A673 (cell line): Measurements from ENCODE around the gene PLCL1. TPM values are rescaled to one million over a fixed set of nuclear protein-coding genes. Genes with fewer than 3 reads are reported as not detected.

Experiments used
- BruUV-seq: library from RNA; stranded (reverse); fragments of 400-500 nt; replicated peaks from 2 replicates; lab custom pipeline; 2021; lab: Mats Ljungman, UMichigan
- CTCF ChIA-PET: fragments of 300-600 bp; sonication (Branson Sonifier 250); formaldehyde crosslinking; loops from one replicate; lab custom pipeline; 2022; ENCODE audit warnings: antibody characterized with exemption; lab: Charles Lee
- POLR2A ChIA-PET: fragments of 300-600 bp; sonication (Branson Sonifier 250); formaldehyde crosslinking; loops from one replicate; lab custom pipeline; 2022; ENCODE audit warnings: antibody characterized with exemption; ENCODE audit not compliant: low non-redundant PET; lab: Charles Lee
- DNase-seq: peaks from one replicate; pipeline ENCODE4 v3.0.0-alpha.2; 2015; ENCODE audit warnings: low spot score
- H3K27ac ChIP-seq: fragments of 200-600 bp; sonication (generic); 2 replicates; pipeline ENCODE4 v1.5.1; 2016; ENCODE audit warnings: mixed run types, low read depth, mild to moderate bottlenecking, mixed read lengths, antibody characterized with exemption, low read length; ENCODE audit not compliant: poor library complexity, severe bottlenecking
- H3K27me3 ChIP-seq: fragments of 200-600 bp; sonication (generic); replicated peaks from 2 replicates; pipeline ENCODE4 v1.6.1; 2017; ENCODE audit warnings: mixed run types, low read depth, mild to moderate bottlenecking, mixed read lengths, antibody characterized with exemption, low read length; ENCODE audit not compliant: insufficient read depth, poor library complexity
- H3K36me3 ChIP-seq: fragments of 200-600 bp; sonication (generic); 2 replicates; pipeline ENCODE4 v1.6.1; 2016; ENCODE audit warnings: mixed run types, mild to moderate bottlenecking, mixed read lengths, antibody characterized with exemption, low read length; ENCODE audit not compliant: insufficient read depth, poor library complexity, severe bottlenecking
- H3K4me1 ChIP-seq: fragments of 200-600 bp; sonication (generic); 2 replicates; pipeline ENCODE4 v1.6.1; 2017; ENCODE audit warnings: mixed run types, mild to moderate bottlenecking, mixed read lengths, antibody characterized with exemption, low read length; ENCODE audit not compliant: insufficient read depth, poor library complexity, severe bottlenecking
- H3K4me3 ChIP-seq: fragments of 200-600 bp; sonication (generic); 2 replicates; pipeline ENCODE4 v1.5.1; 2016; ENCODE audit warnings: low read depth, mixed run types, mild to moderate bottlenecking, mixed read lengths, low read length; ENCODE audit not compliant: poor library complexity, severe bottlenecking
- H3K9me3 ChIP-seq: fragments of 200-600 bp; sonication (generic); 2 replicates; pipeline ENCODE4 v1.6.1; 2016; ENCODE audit warnings: mixed run types, low read depth, mild to moderate bottlenecking, mixed read lengths, antibody characterized with exemption, low read length; ENCODE audit not compliant: poor library complexity, severe bottlenecking
- EZH2 ChIP-seq: fragments of 200-600 bp; sonication (generic); IDR thresholded peaks from 2 replicates; pipeline ENCODE4 v1.6.1; 2017; ENCODE audit warnings: borderline replicate concordance, low read depth, mild to moderate bottlenecking, mixed read lengths, antibody characterized with exemption, low read length; ENCODE audit not compliant: poor library complexity, severe bottlenecking
- intact Hi-C: fragments of 100-400 bp; cut with micrococcal nuclease; formaldehyde crosslinking; loops from one replicate; pipeline ENCODE4 v1.10.0; 2022; ENCODE audit not compliant: unreplicated experiment
- total RNA-seq: library from RNA; stranded (reverse); gene quantifications from 2 replicates; pipeline ENCODE4 v1.2.3, GENCODE V29; 2021
- TF ChIP-seq, protein P1 (sequence below): fragments of 300-800, 200-600 bp; sonication (generic); conservative IDR thresholded peaks from 2 replicates; pipeline ENCODE4 v1.5.1; 2017; ENCODE audit warnings: low read depth, mild to moderate bottlenecking, antibody characterized with exemption, low read length, moderate library complexity, mixed read lengths

Gene PLCL1
- total RNA-seq, 1 experiment from 2014 or later = not detected

DNA sequence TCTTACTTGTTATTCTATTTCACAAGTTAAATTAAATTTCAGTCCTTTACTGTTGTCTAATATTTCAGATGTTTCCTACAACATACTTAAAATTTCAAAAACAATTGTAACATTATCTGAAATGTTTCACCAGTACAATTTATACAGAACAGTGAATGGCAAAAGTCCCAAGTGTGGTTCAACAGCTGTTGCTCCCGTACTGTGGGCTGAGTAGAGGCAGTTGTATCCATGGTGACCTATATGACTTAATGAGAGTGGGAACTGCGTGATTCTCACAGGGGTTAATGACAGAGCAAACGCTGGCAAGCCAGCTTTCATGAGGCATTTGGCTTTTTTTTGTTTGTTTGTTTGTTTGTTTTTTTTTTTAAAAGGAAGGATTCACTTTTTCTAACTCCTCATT, 5.3 kb upstream of the PLCL1 start:
- intact Hi-C loops = no loop called here
- no peaks in the 10 kb centered on the region for H3K9me3 ChIP-seq
- H3K4me3 ChIP-seq = no peak overlapping the region
- BruUV-seq = no TSS peak
- DNase-seq = no peak
- peaks cover 9% of the 10 kb centered on the region for H3K4me1 ChIP-seq
- ChIA-PET CTCF (no interaction called here), POLR2A (no interaction called here)
- no peaks in the 10 kb centered on the region for H3K36me3 ChIP-seq
- TF ChIP-seq, protein P1, sequence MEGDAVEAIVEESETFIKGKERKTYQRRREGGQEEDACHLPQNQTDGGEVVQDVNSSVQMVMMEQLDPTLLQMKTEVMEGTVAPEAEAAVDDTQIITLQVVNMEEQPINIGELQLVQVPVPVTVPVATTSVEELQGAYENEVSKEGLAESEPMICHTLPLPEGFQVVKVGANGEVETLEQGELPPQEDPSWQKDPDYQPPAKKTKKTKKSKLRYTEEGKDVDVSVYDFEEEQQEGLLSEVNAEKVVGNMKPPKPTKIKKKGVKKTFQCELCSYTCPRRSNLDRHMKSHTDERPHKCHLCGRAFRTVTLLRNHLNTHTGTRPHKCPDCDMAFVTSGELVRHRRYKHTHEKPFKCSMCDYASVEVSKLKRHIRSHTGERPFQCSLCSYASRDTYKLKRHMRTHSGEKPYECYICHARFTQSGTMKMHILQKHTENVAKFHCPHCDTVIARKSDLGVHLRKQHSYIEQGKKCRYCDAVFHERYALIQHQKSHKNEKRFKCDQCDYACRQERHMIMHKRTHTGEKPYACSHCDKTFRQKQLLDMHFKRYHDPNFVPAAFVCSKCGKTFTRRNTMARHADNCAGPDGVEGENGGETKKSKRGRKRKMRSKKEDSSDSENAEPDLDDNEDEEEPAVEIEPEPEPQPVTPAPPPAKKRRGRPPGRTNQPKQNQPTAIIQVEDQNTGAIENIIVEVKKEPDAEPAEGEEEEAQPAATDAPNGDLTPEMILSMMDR = no peak
- TF ChIP-seq EZH2 = no peak
- H3K27ac ChIP-seq = no peak overlapping the region
- H3K27me3 ChIP-seq = no peaks in the 10 kb centered on the region

DNA sequence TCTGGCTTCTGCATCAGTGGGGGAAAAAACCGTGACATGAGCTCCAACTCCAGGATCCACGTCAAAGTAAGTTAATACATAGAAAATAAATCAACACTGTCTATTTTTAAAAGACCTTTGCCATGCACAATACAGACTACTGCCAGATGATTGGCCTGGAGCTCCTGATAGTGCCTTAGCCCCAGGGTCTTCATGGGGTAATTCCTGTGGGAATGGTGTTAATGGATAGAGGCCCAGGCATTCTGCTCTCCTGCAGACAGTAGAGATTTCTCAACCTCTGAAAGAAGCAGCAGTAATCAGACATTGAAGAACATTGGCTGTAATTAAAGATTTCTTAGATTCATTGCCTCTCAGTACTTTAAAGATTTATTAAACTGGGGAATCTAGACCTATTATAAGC, 4.3 kb upstream of the PLCL1 start:
- BruUV-seq = no TSS peak
- ChIA-PET POLR2A (no interaction called here), CTCF (no interaction called here)
- Histone ChIP-seq H3K4me1 (peaks cover 10% of the 10 kb centered on the region), H3K27ac (no peak overlapping the region), H3K4me3 (no peak overlapping the region), H3K36me3 (no peaks in the 10 kb centered on the region), H3K9me3 (no peaks in the 10 kb centered on the region), H3K27me3 (peaks cover 5% of the 10 kb centered on the region)
- TF ChIP-seq, protein P1 = no peak
- no peak for TF ChIP-seq EZH2
- intact Hi-C loops = no loop called here
- DNase-seq = no peak

GRCh38 chr2:197801033-197801432, 3.4 kb upstream of the PLCL1 start:
- Histone ChIP-seq H3K4me1 (peaks cover 13% of the 10 kb centered on the region), H3K9me3 (no peaks in the 10 kb centered on the region), H3K36me3 (no peaks in the 10 kb centered on the region), H3K4me3 (no peak overlapping the region), H3K27ac (no peak overlapping the region), H3K27me3 (peaks cover 14% of the 10 kb centered on the region)
- no peak for DNase-seq
- TF ChIP-seq EZH2 = no peak
- TF ChIP-seq, protein P1 = no peak
- POLR2A ChIA-PET = no interaction called here
- CTCF ChIA-PET = no interaction called here
- intact Hi-C loops = no loop called here
- no TSS peak for BruUV-seq
